ENCODE data around the gene PHLDA2.

- no peak for TF ChIP-seq CTCF (conservative IDR thresholded peaks at IDR 0.05; ENCODE audit: low read depth, low read length)
- no peak for TF ChIP-seq EZH2 (IDR thresholded peaks at IDR 0.05; ENCODE audit: borderline replicate concordance, low read depth, low read length, poor library complexity, severe bottlenecking)
Observed at GRCh38 chr11:2919188-2919587, 10.0 kb downstream of the PHLDA2 start.

All from A673 (cell line).